Transverse colon (tissue), 3 donors: ENCODE measurements around the gene GNA14.

Experiments
- CTCF ChIP-seq, 5 experiments: fragments of 200-600 bp in 3 of 5; fragments of 450-650 bp in 2 of 5; sonication (generic) in 3 of 5; IDR thresholded peaks; 1 replicate in 2 of 5; 2 replicates in 3 of 5; pipeline ENCODE4 v1.5.1; 2016 to 2017; ENCODE audit warnings: antibody characterized with exemption in 5 of 5, inconsistent platforms in 3 of 5, mild to moderate bottlenecking in 2 of 5, moderate library complexity in 1 of 5
- EP300 ChIP-seq: sonication (generic); formaldehyde crosslinking; IDR thresholded peaks from one replicate; pipeline ENCODE4 v1.6.1; 2017; ENCODE audit warnings: antibody characterized with exemption, low read depth
- POLR2A ChIP-seq: fragments of 450-650 bp; IDR thresholded peaks from one replicate; pipeline ENCODE4 v1.6.1; 2016; ENCODE audit warnings: antibody characterized with exemption, mild to moderate bottlenecking, moderate library complexity

DNA sequence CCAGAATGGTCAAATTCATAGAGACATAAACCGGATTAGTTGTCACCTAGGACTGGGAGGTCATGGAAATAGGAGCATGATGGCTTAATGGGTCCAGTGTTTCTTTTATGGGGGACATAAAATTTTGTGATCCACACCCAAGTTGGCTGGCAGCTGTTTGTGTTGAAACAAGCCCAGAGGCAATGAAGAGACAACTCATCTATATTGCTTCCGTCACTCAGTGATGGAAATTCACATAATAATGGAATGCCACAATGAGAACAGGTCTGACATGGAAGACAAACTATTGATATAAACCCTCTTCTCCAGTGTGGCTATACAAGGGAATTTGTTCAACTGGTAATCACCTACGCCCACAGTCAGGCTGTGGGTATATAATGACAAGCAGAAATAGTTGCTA lies 173.2 kb downstream of the GNA14 start:
- TF ChIP-seq CTCF (IDR thresholded peaks at IDR 0.05) (no peak), POLR2A (no peak), EP300 (no peak)
